OCI-LY3 (cell line): Measurements from ENCODE around the gene BRAT1.

Source experiments
- EZH2phosphoT487 ChIP-seq: fragments of 200-600 bp; shearing (Covaris generic); IDR thresholded peaks from 2 replicates; pipeline ENCODE4 v1.6.1; 2018; ENCODE audit warnings: antibody characterized with exemption, mixed run types, low read depth
- TF ChIP-seq, protein P1 (sequence below): fragments of 200-600, 300-600 bp; sonication (generic); IDR thresholded peaks from 2 replicates; pipeline ENCODE4 v1.5.1; 2014; ENCODE audit warnings: antibody characterized with exemption, low read length, low read depth

DNA sequence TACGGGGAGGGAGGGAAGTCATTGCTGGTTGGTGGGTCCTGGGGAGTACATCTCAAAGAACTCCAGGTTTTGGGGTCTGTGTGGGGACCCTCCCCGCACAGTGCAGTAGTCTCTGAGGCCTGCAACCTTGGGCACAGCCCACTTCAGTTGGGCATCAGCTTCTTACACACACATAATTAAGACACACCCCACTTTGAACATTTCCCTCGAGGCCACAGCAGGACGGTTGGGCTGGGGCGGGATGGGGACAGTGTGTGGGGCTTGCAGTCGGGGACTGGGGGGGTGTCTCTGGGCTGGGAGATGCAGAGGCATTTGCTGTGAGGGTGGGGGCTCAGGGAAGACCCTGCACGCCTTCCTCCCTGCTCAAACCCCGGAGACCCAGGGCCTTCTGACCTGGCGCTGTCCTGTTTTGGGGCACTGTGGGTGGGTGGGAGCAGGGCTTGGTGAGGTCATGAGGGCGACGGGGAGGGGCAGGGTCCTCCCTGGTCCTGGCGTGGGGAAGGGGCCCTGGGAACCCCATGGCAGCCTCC, 34.5 kb downstream of the BRAT1 start:
- TF ChIP-seq, protein P1, sequence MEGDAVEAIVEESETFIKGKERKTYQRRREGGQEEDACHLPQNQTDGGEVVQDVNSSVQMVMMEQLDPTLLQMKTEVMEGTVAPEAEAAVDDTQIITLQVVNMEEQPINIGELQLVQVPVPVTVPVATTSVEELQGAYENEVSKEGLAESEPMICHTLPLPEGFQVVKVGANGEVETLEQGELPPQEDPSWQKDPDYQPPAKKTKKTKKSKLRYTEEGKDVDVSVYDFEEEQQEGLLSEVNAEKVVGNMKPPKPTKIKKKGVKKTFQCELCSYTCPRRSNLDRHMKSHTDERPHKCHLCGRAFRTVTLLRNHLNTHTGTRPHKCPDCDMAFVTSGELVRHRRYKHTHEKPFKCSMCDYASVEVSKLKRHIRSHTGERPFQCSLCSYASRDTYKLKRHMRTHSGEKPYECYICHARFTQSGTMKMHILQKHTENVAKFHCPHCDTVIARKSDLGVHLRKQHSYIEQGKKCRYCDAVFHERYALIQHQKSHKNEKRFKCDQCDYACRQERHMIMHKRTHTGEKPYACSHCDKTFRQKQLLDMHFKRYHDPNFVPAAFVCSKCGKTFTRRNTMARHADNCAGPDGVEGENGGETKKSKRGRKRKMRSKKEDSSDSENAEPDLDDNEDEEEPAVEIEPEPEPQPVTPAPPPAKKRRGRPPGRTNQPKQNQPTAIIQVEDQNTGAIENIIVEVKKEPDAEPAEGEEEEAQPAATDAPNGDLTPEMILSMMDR: no peak
- TF ChIP-seq EZH2phosphoT487: no peak
